ENCODE results near the gene RRP15.

The RRP15 gene

GRCh38 chr1:218336328-218336727 is 51.2 kb downstream of the RRP15 start:
- DNase-seq (ENCODE audit: low spot score): no peak
- in situ Hi-C loops (cut with MboI; ENCODE audit: low sequenced_read_pairs, unreplicated experiment): loop anchor here (10.0 to 25.0 kb wide), 3 partner anchors 1051 to 1478 kb away; no protein-coding TSS in a partner anchor
- TF ChIP-seq, protein P1, sequence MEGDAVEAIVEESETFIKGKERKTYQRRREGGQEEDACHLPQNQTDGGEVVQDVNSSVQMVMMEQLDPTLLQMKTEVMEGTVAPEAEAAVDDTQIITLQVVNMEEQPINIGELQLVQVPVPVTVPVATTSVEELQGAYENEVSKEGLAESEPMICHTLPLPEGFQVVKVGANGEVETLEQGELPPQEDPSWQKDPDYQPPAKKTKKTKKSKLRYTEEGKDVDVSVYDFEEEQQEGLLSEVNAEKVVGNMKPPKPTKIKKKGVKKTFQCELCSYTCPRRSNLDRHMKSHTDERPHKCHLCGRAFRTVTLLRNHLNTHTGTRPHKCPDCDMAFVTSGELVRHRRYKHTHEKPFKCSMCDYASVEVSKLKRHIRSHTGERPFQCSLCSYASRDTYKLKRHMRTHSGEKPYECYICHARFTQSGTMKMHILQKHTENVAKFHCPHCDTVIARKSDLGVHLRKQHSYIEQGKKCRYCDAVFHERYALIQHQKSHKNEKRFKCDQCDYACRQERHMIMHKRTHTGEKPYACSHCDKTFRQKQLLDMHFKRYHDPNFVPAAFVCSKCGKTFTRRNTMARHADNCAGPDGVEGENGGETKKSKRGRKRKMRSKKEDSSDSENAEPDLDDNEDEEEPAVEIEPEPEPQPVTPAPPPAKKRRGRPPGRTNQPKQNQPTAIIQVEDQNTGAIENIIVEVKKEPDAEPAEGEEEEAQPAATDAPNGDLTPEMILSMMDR (IDR thresholded peaks at IDR 0.05; ENCODE audit: borderline replicate concordance, control extremely low read depth, extremely low read depth, insufficient read depth, missing control alignments): no peak

GRCh38 chr1:218339267-218339831 is 54.3 kb downstream of the RRP15 start:
- no peak for DNase-seq (ENCODE audit: low spot score)
- TF ChIP-seq, protein P1 (IDR thresholded peaks at IDR 0.05; ENCODE audit: borderline replicate concordance, control extremely low read depth, extremely low read depth, insufficient read depth, missing control alignments): peak; percentile 42
- in situ Hi-C loops (cut with MboI; ENCODE audit: low sequenced_read_pairs, unreplicated experiment): loop anchor here (10.0 to 25.0 kb wide), 3 partner anchors 1048 to 1475 kb away; no protein-coding TSS in a partner anchor

GRCh38 chr1:218341325-218341724 is 56.2 kb downstream of the RRP15 start:
- in situ Hi-C loops (cut with MboI; ENCODE audit: low sequenced_read_pairs, unreplicated experiment): loop anchor here (25.0 kb wide), 2 partner anchors 1046 to 1321 kb away; no protein-coding TSS in a partner anchor
- DNase-seq (ENCODE audit: low spot score): no peak
- TF ChIP-seq, protein P1 (IDR thresholded peaks at IDR 0.05; ENCODE audit: borderline replicate concordance, control extremely low read depth, extremely low read depth, insufficient read depth, missing control alignments): no peak

- in situ Hi-C loops (cut with MboI; ENCODE audit: low sequenced_read_pairs, unreplicated experiment): loop anchor here (25.0 kb wide), 2 partner anchors 1045 to 1320 kb away; no protein-coding TSS in a partner anchor
- no peak for DNase-seq (ENCODE audit: low spot score)
- TF ChIP-seq, protein P1 (IDR thresholded peaks at IDR 0.05; ENCODE audit: borderline replicate concordance, control extremely low read depth, extremely low read depth, insufficient read depth, missing control alignments): no peak
Observed at GRCh38 chr1:218342091-218342490, 57.0 kb downstream of the RRP15 start.

GRCh38 chr1:218344814-218345672 is 60.0 kb downstream of the RRP15 start, which contains the start of gene TGFB2:
TSS of gene TGFB2 (plus strand) at chr1:218345336. CDS start at chr1:218346702, 1,366 bp downstream.
- in situ Hi-C loops (cut with MboI; ENCODE audit: low sequenced_read_pairs, unreplicated experiment): loop anchor here (25.0 kb wide), 2 partner anchors 1042 to 1317 kb away; no protein-coding TSS in a partner anchor
- TF ChIP-seq, protein P1 (IDR thresholded peaks at IDR 0.05; ENCODE audit: borderline replicate concordance, control extremely low read depth, extremely low read depth, insufficient read depth, missing control alignments): no peak
- no peak for DNase-seq (ENCODE audit: low spot score)

- in situ Hi-C loops (cut with MboI; ENCODE audit: low sequenced_read_pairs, unreplicated experiment): loop anchor here (25.0 kb wide), 2 partner anchors 1041 to 1316 kb away; no protein-coding TSS in a partner anchor
- TF ChIP-seq, protein P1 (IDR thresholded peaks at IDR 0.05; ENCODE audit: borderline replicate concordance, control extremely low read depth, extremely low read depth, insufficient read depth, missing control alignments): no peak
- DNase-seq (ENCODE audit: low spot score): peak; percentile 69
Observed at GRCh38 chr1:218345673-218346390, 60.7 kb downstream of the RRP15 start.

Measured in GM13976 (cell line).